Lung (tissue), 12 donors: Measurements from ENCODE around the gene OSTN. TPM values are rescaled to one million over a fixed set of nuclear protein-coding genes. Genes with fewer than 3 reads are reported as not detected.
A peak's percentile ranks its signal among the peaks of the same experiment; 100 is the strongest.

Experiments
- ATAC-seq: fragments of 200-7000 bp; cut with Tn5 transposase; one replicate; pipeline ENCODE4 v1.9.1; 2020; ENCODE audit warnings: moderate number of reproducible peaks; ENCODE audit not compliant: insufficient read depth, low FRiP score
- DNase-seq, 3 donors: peaks; one replicate each; pipeline ENCODE4 v3.0.0-alpha.2; 2013 to 2017
- H3K27ac ChIP-seq, 2 donors: one replicate each; pipeline ENCODE4 v1.5.1; 2013; ENCODE audit warnings: mild to moderate bottlenecking in 2 of 2, moderate library complexity in 2 of 2, control low read depth in 1 of 2, inconsistent platforms in 1 of 2, low read depth in 1 of 2, low read length in 1 of 2
- H3K27me3 ChIP-seq, 3 donors: one replicate each; pipeline ENCODE4 v1.5.1; 2013; ENCODE audit warnings: low read length in 2 of 3; ENCODE audit not compliant: control insufficient read depth in 3 of 3, insufficient read depth in 3 of 3
- H3K36me3 ChIP-seq, 4 donors: one replicate each; pipeline ENCODE4 v1.5.1; 2013; ENCODE audit warnings: low read length in 4 of 4, mild to moderate bottlenecking in 1 of 4, moderate library complexity in 1 of 4; ENCODE audit not compliant: control insufficient read depth in 4 of 4, insufficient read depth in 4 of 4
- H3K4me1 ChIP-seq, 5 donors: one replicate each; pipeline ENCODE4 v1.5.1; 2013; ENCODE audit warnings: low read length in 5 of 5, mild to moderate bottlenecking in 2 of 5, moderate library complexity in 1 of 5; ENCODE audit not compliant: control insufficient read depth in 5 of 5, insufficient read depth in 5 of 5
- H3K4me3 ChIP-seq: one replicate; pipeline ENCODE4 v1.5.1; 2013; ENCODE audit warnings: mild to moderate bottlenecking, control low read depth, moderate library complexity
- H3K9ac ChIP-seq, 2 donors: one replicate each; pipeline ENCODE4 v1.5.1; 2013; ENCODE audit warnings: low read length in 2 of 2, control low read depth in 1 of 2; ENCODE audit not compliant: insufficient read depth in 1 of 2
- H3K9me3 ChIP-seq, 4 donors: one replicate each; pipeline ENCODE4 v1.5.1; 2013; ENCODE audit warnings: low read length in 3 of 4, mild to moderate bottlenecking in 1 of 4, moderate library complexity in 1 of 4; ENCODE audit not compliant: control insufficient read depth in 4 of 4, insufficient read depth in 3 of 4
- WGBS, 2 donors: extraction: QIAGEN DNeasy Blood & Tissue Kit; methylation state at CpG; one replicate each; pipeline ENCODE4 v1.1.7; 2013; 5-methylcytosine and 5-hydroxymethylcytosine counted together
- polyA plus RNA-seq, 2 donors: library from polyadenylated mRNA; stranded (reverse); fragments of 200-250 nt; gene quantifications; one replicate each; pipeline ENCODE4 v1.2.1, GENCODE V29; 2013
- total RNA-seq, 2 donors: library from RNA; depleted of rRNA in 1 of 2; stranded (reverse); fragments of >200 nt in 1 of 2; gene quantifications; one replicate each; pipeline ENCODE4 v1.2.1, GENCODE V29; 2014 to 2021
- TF ChIP-seq, protein P1 (sequence below): IDR thresholded peaks from 2 replicates; pipeline ENCODE4 v1.5.1; 2012; ENCODE audit warnings: mild to moderate bottlenecking; ENCODE audit errors: control extremely low read depth, extremely low read depth
- donor health status: control.
- donor health status: control.
- donor health status: Bipolar disorder and iron deficiency.
- donor health status: healthy.
- donor health status: DM: yes; HTN: yes; CAD: no.

OSTN gene
- total and polyA plus RNA-seq, 4 donors, result not detected

- Histone ChIP-seq H3K9me3 (no peaks in the 10 kb centered on the region), H3K36me3 (no peaks in the 10 kb centered on the region), H3K4me3 (no peak overlapping the region), H3K9ac (no peak overlapping the region), H3K4me1 (no peaks in the 10 kb centered on the region), H3K27ac (no peak overlapping the region), H3K27me3 (no peaks in the 10 kb centered on the region)
- TF ChIP-seq, protein P1, sequence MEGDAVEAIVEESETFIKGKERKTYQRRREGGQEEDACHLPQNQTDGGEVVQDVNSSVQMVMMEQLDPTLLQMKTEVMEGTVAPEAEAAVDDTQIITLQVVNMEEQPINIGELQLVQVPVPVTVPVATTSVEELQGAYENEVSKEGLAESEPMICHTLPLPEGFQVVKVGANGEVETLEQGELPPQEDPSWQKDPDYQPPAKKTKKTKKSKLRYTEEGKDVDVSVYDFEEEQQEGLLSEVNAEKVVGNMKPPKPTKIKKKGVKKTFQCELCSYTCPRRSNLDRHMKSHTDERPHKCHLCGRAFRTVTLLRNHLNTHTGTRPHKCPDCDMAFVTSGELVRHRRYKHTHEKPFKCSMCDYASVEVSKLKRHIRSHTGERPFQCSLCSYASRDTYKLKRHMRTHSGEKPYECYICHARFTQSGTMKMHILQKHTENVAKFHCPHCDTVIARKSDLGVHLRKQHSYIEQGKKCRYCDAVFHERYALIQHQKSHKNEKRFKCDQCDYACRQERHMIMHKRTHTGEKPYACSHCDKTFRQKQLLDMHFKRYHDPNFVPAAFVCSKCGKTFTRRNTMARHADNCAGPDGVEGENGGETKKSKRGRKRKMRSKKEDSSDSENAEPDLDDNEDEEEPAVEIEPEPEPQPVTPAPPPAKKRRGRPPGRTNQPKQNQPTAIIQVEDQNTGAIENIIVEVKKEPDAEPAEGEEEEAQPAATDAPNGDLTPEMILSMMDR, result no peak
- 86 to 90% methylated on average over 1 of the region's 1 CpG for WGBS, 2 donors
- ATAC-seq (no peak), DNase-seq (no peak)
These were observed 47.6 kb downstream of the OSTN start for GRCh38 chr3:191246630-191247029.

DNA sequence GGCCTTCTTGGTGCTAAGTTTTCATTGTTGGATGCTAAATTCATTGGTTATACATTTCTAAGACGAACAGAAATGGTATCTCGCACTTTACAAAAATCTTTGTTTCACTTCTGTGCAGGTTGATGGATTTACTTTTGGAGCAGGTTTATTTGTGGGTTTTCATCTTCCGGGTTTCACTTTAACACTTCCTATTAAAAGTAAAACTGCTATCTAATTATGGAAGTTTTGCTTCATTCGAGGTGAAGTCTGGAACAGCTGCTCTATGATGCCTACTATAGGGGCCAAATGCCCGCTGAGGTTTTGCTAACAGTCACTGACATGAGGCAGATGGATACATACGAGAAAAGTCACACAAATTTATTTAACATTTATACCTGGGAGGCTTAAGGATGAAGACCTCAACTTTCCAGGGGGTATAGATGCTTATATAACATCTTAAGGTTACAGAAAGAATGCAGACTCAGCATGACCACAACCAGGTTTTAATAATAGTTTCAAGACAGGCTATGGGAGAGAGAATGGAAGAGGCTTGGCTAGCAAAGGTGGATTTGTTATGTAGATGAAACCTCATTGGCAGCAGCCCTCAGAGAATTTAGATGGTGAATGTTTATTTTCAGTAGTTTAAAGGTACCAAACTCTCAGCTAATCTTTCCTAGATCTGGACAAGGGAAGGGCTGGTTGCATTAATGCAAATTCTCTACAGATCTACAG lies 54.2 kb downstream of the OSTN start:
- TF ChIP-seq, protein P1, result no peak
- no peak for ATAC-seq
- H3K27me3 ChIP-seq, result no peaks in the 10 kb centered on the region
- H3K36me3 ChIP-seq, result no peaks in the 10 kb centered on the region
- H3K9me3 ChIP-seq, result no peaks in the 10 kb centered on the region
- no peak overlapping the region for H3K9ac ChIP-seq
- no peak overlapping the region for H3K4me3 ChIP-seq
- no peak for DNase-seq
- 49 to 67% methylated on average over 6 of the region's 6 CpGs for WGBS, 2 donors
- peaks cover 0 to 2% (median 0%) of the 10 kb centered on the region in 5 donors for H3K4me1 ChIP-seq
- no peak overlapping the region for H3K27ac ChIP-seq

GRCh38 chr3:191254098-191254873 lies 55.2 kb downstream of the OSTN start:
- Histone ChIP-seq H3K4me3 (no peak overlapping the region), H3K36me3 (no peaks in the 10 kb centered on the region), H3K27me3 (no peaks in the 10 kb centered on the region), H3K9ac (no peak overlapping the region), H3K27ac (no peak overlapping the region), H3K9me3 (no peaks in the 10 kb centered on the region), H3K4me1 (peaks cover 0 to 2% (median 0%) of the 10 kb centered on the region in 5 donors)
- DNase-seq (peak in 2 of 3 donors; percentile 27 to 44), ATAC-seq (no peak)
- WGBS, 2 donors, result 37 to 82% methylated on average over 3 of the region's 3 CpGs
- TF ChIP-seq, protein P1, result no peak
